Measurements from ENCODE around the gene GPX3.

- TF ChIP-seq REST (IDR thresholded peaks at IDR 0.05; ENCODE audit: insufficient read depth in 1 of 2, low read depth in 2 of 2, low read length in 2 of 2) (no peak), SIN3A (IDR thresholded peaks at IDR 0.05; ENCODE audit: borderline replicate concordance, insufficient read depth, low read length) (no peak)
These were observed 7.6 kb downstream of the GPX3 start for GRCh38 chr5:151027961-151028479.

Data from PFSK-1 (cell line).